GM23338 (cell line): ENCODE measurements around the gene GGTLC2. TPM values are rescaled to one million over a fixed set of nuclear protein-coding genes. Genes with fewer than 3 reads are reported as not detected.

Source experiments
- ATAC-seq: fragments of 200-7000 bp; cut with Tn5 transposase; 3 replicates; pipeline ENCODE4 v1.9.1; 2020
- DNase-seq: peaks from one replicate; pipeline ENCODE4 v3.0.0-alpha.2; 2015; ENCODE audit warnings: low spot score
- H2AFZ ChIP-seq: fragments of 200-600 bp; sonication (generic); 2 replicates; pipeline ENCODE4 v1.8.0; 2016; ENCODE audit warnings: antibody characterized with exemption, mild to moderate bottlenecking, moderate library complexity
- H3F3A ChIP-seq: fragments of 200-600 bp; sonication (generic); replicated peaks from 2 replicates; pipeline ENCODE4 v1.8.0; 2017; ENCODE audit warnings: antibody characterized with exemption, mixed run types, low read depth
- H3K27ac ChIP-seq: fragments of 200-600 bp; sonication (generic); 2 replicates; pipeline ENCODE4 v1.6.1; 2016; ENCODE audit warnings: low read depth
- H3K27me3 ChIP-seq: fragments of 200-600 bp; sonication (generic); 2 replicates; pipeline ENCODE4 v1.8.0; 2016; ENCODE audit warnings: mild to moderate bottlenecking, mixed run types, moderate library complexity; ENCODE audit not compliant: insufficient read depth
- H3K36me3 ChIP-seq: fragments of 200-600 bp; sonication (generic); 2 replicates; pipeline ENCODE4 v1.8.0; 2016; ENCODE audit warnings: mild to moderate bottlenecking; ENCODE audit not compliant: insufficient read depth
- H3K4me1 ChIP-seq: fragments of 200-600 bp; sonication (generic); 2 replicates; pipeline ENCODE4 v1.8.0; 2016; ENCODE audit warnings: mild to moderate bottlenecking, moderate library complexity; ENCODE audit not compliant: insufficient read depth
- H3K4me2 ChIP-seq: fragments of 200-600 bp; sonication (generic); 2 replicates; pipeline ENCODE4 v1.7.1; 2017; ENCODE audit warnings: mixed run types
- H3K4me3 ChIP-seq: fragments of 200-600 bp; sonication (generic); 2 replicates; pipeline ENCODE4 v1.6.1; 2016; ENCODE audit warnings: mixed run types
- H3K79me2 ChIP-seq: fragments of 200-600 bp; sonication (generic); replicated peaks from 2 replicates; pipeline ENCODE4 v1.8.0; 2017; ENCODE audit warnings: mild to moderate bottlenecking; ENCODE audit not compliant: insufficient read depth
- H3K9me2 ChIP-seq: fragments of 200-600 bp; sonication (generic); 2 replicates; pipeline ENCODE4 v1.8.0; 2017; ENCODE audit not compliant: insufficient read depth
- H4K20me1 ChIP-seq: fragments of 200-600 bp; sonication (generic); replicated peaks from 2 replicates; pipeline ENCODE4 v1.8.0; 2017; ENCODE audit warnings: mild to moderate bottlenecking; ENCODE audit not compliant: insufficient read depth
- H3K27ac Mint-ChIP-seq: 2 replicates; pipeline ENCODE4 v1.8.0; 2020; ENCODE audit warnings: inconsistent platforms, mild to moderate bottlenecking, moderate library complexity, mixed read lengths
- H3K27me3 Mint-ChIP-seq: 3 replicates; pipeline ENCODE4 v1.8.0; 2022; ENCODE audit warnings: low read depth, mild to moderate bottlenecking, moderate library complexity, mixed read lengths, inconsistent platforms; ENCODE audit not compliant: insufficient read depth, poor library complexity
- H3K36me3 Mint-ChIP-seq: 3 replicates; pipeline ENCODE4 v1.8.0; 2021; ENCODE audit warnings: low read depth, mild to moderate bottlenecking, inconsistent platforms, moderate library complexity, mixed read lengths
- H3K4me1 Mint-ChIP-seq: 3 replicates; pipeline ENCODE4 v1.8.0; 2020; ENCODE audit warnings: mild to moderate bottlenecking, inconsistent platforms, mixed read lengths
- H3K4me3 Mint-ChIP-seq: 3 replicates; pipeline ENCODE4 v1.8.0; 2021; ENCODE audit warnings: moderate library complexity, mild to moderate bottlenecking, inconsistent platforms, mixed read lengths
- H3K9me3 Mint-ChIP-seq: 3 replicates; pipeline ENCODE4 v1.8.0; 2020; ENCODE audit warnings: moderate library complexity, mild to moderate bottlenecking, inconsistent platforms, mixed read lengths
- CREB1 ChIP-seq: fragments of 250-450 bp; sonication (Bioruptor Pico); IDR thresholded peaks from 2 replicates; pipeline ENCODE4 v1.5.0; 2020; ENCODE audit warnings: low read depth, mild to moderate bottlenecking, moderate library complexity
- CTCF ChIP-seq, 2 experiments: fragments of 200-600 bp in 1 of 2; sonication (generic) in 1 of 2; conservative IDR thresholded peaks; 2 replicates each; pipeline versions ENCODE4 v1.5.1 to v1.6.1; 2016 to 2017; ENCODE audit warnings: antibody characterized with exemption in 2 of 2, low read depth in 2 of 2, mild to moderate bottlenecking in 2 of 2, moderate library complexity in 1 of 2
- ETS1 ChIP-seq: IDR thresholded peaks from 2 replicates; pipeline ENCODE4 v1.6.1; 2016; ENCODE audit warnings: antibody characterized with exemption
- EZH2 ChIP-seq: fragments of 200-600 bp; sonication (generic); IDR thresholded peaks from one replicate; pipeline ENCODE4 v1.8.0; 2017; ENCODE audit warnings: antibody characterized with exemption, mild to moderate bottlenecking, low read depth; ENCODE audit not compliant: unreplicated experiment
- EZH2phosphoT487 ChIP-seq: fragments of 200-600 bp; sonication (generic); IDR thresholded peaks from one replicate; pipeline ENCODE4 v1.8.1; 2018; ENCODE audit warnings: antibody characterized with exemption; ENCODE audit not compliant: unreplicated experiment
- JUNB ChIP-seq: IDR thresholded peaks from one replicate; pipeline ENCODE4 v1.6.1; 2016; ENCODE audit warnings: antibody characterized with exemption; ENCODE audit not compliant: unreplicated experiment
- NANOG ChIP-seq: IDR thresholded peaks from 2 replicates; pipeline ENCODE4 v1.6.1; 2016; ENCODE audit warnings: antibody characterized with exemption, borderline replicate concordance
- POLR2AphosphoS5 ChIP-seq: IDR thresholded peaks from 2 replicates; pipeline ENCODE4 v1.6.1; 2016; ENCODE audit warnings: antibody characterized with exemption, low read depth
- STAT1 ChIP-seq: IDR thresholded peaks from one replicate; pipeline ENCODE4 v1.6.1; 2016; ENCODE audit warnings: antibody characterized with exemption; ENCODE audit not compliant: unreplicated experiment
- ZNF114 ChIP-seq: fragments of 250-450 bp; sonication (Bioruptor Pico); IDR thresholded peaks from 2 replicates; pipeline ENCODE4 v1.5.0; 2020; ENCODE audit warnings: mild to moderate bottlenecking, moderate library complexity
- ZNF331 ChIP-seq: fragments of 250-450 bp; sonication (Bioruptor Pico); IDR thresholded peaks from 2 replicates; pipeline ENCODE4 v1.5.0; 2020; ENCODE audit warnings: low read depth, mild to moderate bottlenecking, moderate library complexity
- ZNF462 ChIP-seq: fragments of 250-450 bp; sonication (Bioruptor Pico); IDR thresholded peaks from 2 replicates; pipeline ENCODE4 v1.5.0; 2020; ENCODE audit warnings: mild to moderate bottlenecking, moderate library complexity
- polyA plus RNA-seq: library from polyadenylated mRNA; unstranded; fragments of >200 nt; fragmentation: Nextera tagmentation; extraction: Ambion mirVana; gene quantifications from 2 replicates; pipeline ENCODE4 v1.2.1, GENCODE V29; 2016
- total RNA-seq: library from RNA; depleted of rRNA; stranded (reverse); fragments of >200 nt; shearing (Covaris generic); gene quantifications from 2 replicates; pipeline ENCODE4 v1.2.3, GENCODE V29; 2014

The GGTLC2 gene
- total and polyA plus RNA-seq, 2 experiments from 2014 or later = not detected

- H3K9me3 Mint-ChIP-seq = no peaks in the 10 kb centered on the region
- H3K4me3 ChIP-seq = no peak overlapping the region
- H3K4me2 ChIP-seq = no peak overlapping the region
- no peaks in the 10 kb centered on the region for H3K36me3 Mint-ChIP-seq
- H3K36me3 ChIP-seq = no peaks in the 10 kb centered on the region
- H3K4me3 Mint-ChIP-seq = no peak overlapping the region
- H3K4me1 Mint-ChIP-seq = no peaks in the 10 kb centered on the region
- DNase-seq = no peak
- H2AFZ ChIP-seq = no peak overlapping the region
- no peak overlapping the region for H3K27ac Mint-ChIP-seq
- ATAC-seq = no peak
- no peaks in the 10 kb centered on the region for H3F3A ChIP-seq
- no peaks in the 10 kb centered on the region; the same call in 1 of the 2 replicates for H4K20me1 ChIP-seq
- H3K4me1 ChIP-seq = no peaks in the 10 kb centered on the region
- peaks cover 62% of the 10 kb centered on the region for H3K27me3 Mint-ChIP-seq
- peaks cover 100% of the 10 kb centered on the region for H3K27me3 ChIP-seq
- no peaks in the 10 kb centered on the region for H3K79me2 ChIP-seq
- H3K9me2 ChIP-seq = no peaks in the 10 kb centered on the region
- H3K27ac ChIP-seq = no peak overlapping the region
- TF ChIP-seq CTCF (conservative IDR thresholded peaks at IDR 0.05; ENCODE audit: low read depth in 2 of 2) = no peak
- TF ChIP-seq EZH2 = no peak
- TF ChIP-seq EZH2phosphoT487 = no peak
- no peak for TF ChIP-seq STAT1
- no peak for TF ChIP-seq ZNF114 (CRISPR knock-in tag)
- no peak for TF ChIP-seq POLR2AphosphoS5
- no peak for TF ChIP-seq CREB1 (CRISPR knock-in tag)
These were observed 17.7 kb downstream of the GGTLC2 start for GRCh38 chr22:22662095-22662494.

GRCh38 chr22:22663861-22664800, 19.7 kb downstream of the GGTLC2 start:
- no peak overlapping the region for H3K4me2 ChIP-seq
- Mint-ChIP-seq H3K4me1 (no peaks in the 10 kb centered on the region), H3K27me3 (peaks cover 61% of the 10 kb centered on the region), H3K9me3 (no peaks in the 10 kb centered on the region), H3K4me3 (no peak overlapping the region), H3K36me3 (no peaks in the 10 kb centered on the region), H3K27ac (no peak overlapping the region)
- no peak overlapping the region for H3K27ac ChIP-seq
- ATAC-seq (no peak), DNase-seq (no peak)
- no peaks in the 10 kb centered on the region for H3K4me1 ChIP-seq
- H3K79me2 ChIP-seq = no peaks in the 10 kb centered on the region
- peaks cover 97% of the 10 kb centered on the region for H3K27me3 ChIP-seq
- no peaks in the 10 kb centered on the region for H3F3A ChIP-seq
- H3K9me2 ChIP-seq = no peaks in the 10 kb centered on the region
- no peak overlapping the region for H2AFZ ChIP-seq
- H4K20me1 ChIP-seq = no peaks in the 10 kb centered on the region; the same call in 1 of the 2 replicates
- H3K36me3 ChIP-seq = no peaks in the 10 kb centered on the region
- no peak overlapping the region for H3K4me3 ChIP-seq
- TF ChIP-seq ETS1 = no peak
- no peak for TF ChIP-seq POLR2AphosphoS5
- no peak for TF ChIP-seq JUNB
- no peak for TF ChIP-seq ZNF462 (CRISPR knock-in tag)
- TF ChIP-seq ZNF114 (CRISPR knock-in tag) = no peak
- TF ChIP-seq NANOG = no peak
- TF ChIP-seq CREB1 (CRISPR knock-in tag) = no peak
- TF ChIP-seq ZNF331 (CRISPR knock-in tag) = no peak
